Activated T-helper 1 cell treated with anti-CD3 and anti-CD28 coated beads, Interleukin-12 subunit alpha, Interleukin-12 subunit beta, Interleukin-2, Interleukin-4 antibody, amounts not matched to agents 30 ng/mL and 10 ng/mL and 1 ng/mL, durations not matched to agents 14 hours and 24 hours and 36 hours (primary cell): ENCODE measurements around the gene RPRM. TPM values are rescaled to one million over a fixed set of nuclear protein-coding genes. Genes with fewer than 3 reads are reported as not detected.

Experiments
- DNase-seq: peaks from one replicate; pipeline ENCODE4 v3.0.0; 2021; ENCODE audit warnings: low spot score
- H3K27ac Mint-ChIP-seq: one replicate; pipeline ENCODE4 v1.8.0; 2021; ENCODE audit warnings: mild to moderate bottlenecking, mixed read lengths
- H3K27me3 Mint-ChIP-seq: one replicate; pipeline ENCODE4 v1.8.0; 2022; ENCODE audit warnings: mild to moderate bottlenecking, moderate library complexity, mixed read lengths; ENCODE audit not compliant: insufficient read depth
- H3K36me3 Mint-ChIP-seq: one replicate; pipeline ENCODE4 v1.8.0; 2021; ENCODE audit warnings: low read depth, mixed read lengths
- H3K4me1 Mint-ChIP-seq: one replicate; pipeline ENCODE4 v1.8.0; 2021; ENCODE audit warnings: low read depth, mixed read lengths
- H3K4me3 Mint-ChIP-seq: one replicate; pipeline ENCODE4 v1.8.0; 2021; ENCODE audit warnings: mild to moderate bottlenecking, moderate library complexity, mixed read lengths
- H3K9me3 Mint-ChIP-seq: one replicate; pipeline ENCODE4 v1.8.0; 2021; ENCODE audit warnings: mixed read lengths
- intact Hi-C: fragments of 100-400 bp; cut with micrococcal nuclease; formaldehyde crosslinking; loops from one replicate; pipeline ENCODE4 v1.15.1; 2024
- total RNA-seq: library from RNA; stranded (reverse); gene quantifications from 2 replicates; pipeline ENCODE4 v1.2.3, GENCODE V29; 2022

The RPRM gene
- total RNA-seq, 1 donor from 2014 or later = not detected

GRCh38 chr2:153477636-153478288 is 800 bp downstream of the RPRM start:
- peaks cover 11% of the 10 kb centered on the region for H3K4me1 Mint-ChIP-seq
- H3K4me3 Mint-ChIP-seq = peak overlapping the region; percentile 74
- intact Hi-C loops = loop anchor here (2.0 to 5.0 kb wide), 3 partner anchors 315 to 551 kb away; partner anchors contain the start of gene GALNT13
- H3K9me3 Mint-ChIP-seq = no peaks in the 10 kb centered on the region
- no peaks in the 10 kb centered on the region for H3K36me3 Mint-ChIP-seq
- H3K27me3 Mint-ChIP-seq = peaks cover 61% of the 10 kb centered on the region
- no peak for DNase-seq
- peak overlapping the region; percentile 62 for H3K27ac Mint-ChIP-seq

GRCh38 chr2:153476816-153477635 is 1.5 kb downstream of the RPRM start:
- Mint-ChIP-seq H3K27ac (no peak overlapping the region), H3K9me3 (no peaks in the 10 kb centered on the region), H3K4me1 (peaks cover 11% of the 10 kb centered on the region), H3K4me3 (no peak overlapping the region), H3K27me3 (peaks cover 56% of the 10 kb centered on the region), H3K36me3 (no peaks in the 10 kb centered on the region)
- DNase-seq = no peak
- intact Hi-C loops = loop anchor here (5.0 kb wide), 2 partner anchors 315 to 395 kb away; partner anchors contain the start of gene GALNT13

GRCh38 chr2:153476491-153476815 is 2.1 kb downstream of the RPRM start:
- Mint-ChIP-seq H3K4me1 (peaks cover 11% of the 10 kb centered on the region), H3K9me3 (no peaks in the 10 kb centered on the region), H3K27me3 (peaks cover 54% of the 10 kb centered on the region), H3K4me3 (no peak overlapping the region), H3K36me3 (no peaks in the 10 kb centered on the region), H3K27ac (no peak overlapping the region)
- intact Hi-C loops = loop anchor here (5.0 kb wide), 2 partner anchors 314 to 396 kb away; partner anchors contain the start of gene GALNT13
- DNase-seq = no peak

GRCh38 chr2:153474876-153475435 is 3.6 kb downstream of the RPRM start:
- Mint-ChIP-seq H3K4me3 (no peak overlapping the region), H3K4me1 (peaks cover 11% of the 10 kb centered on the region), H3K27me3 (peaks cover 47% of the 10 kb centered on the region), H3K27ac (no peak overlapping the region), H3K9me3 (no peaks in the 10 kb centered on the region), H3K36me3 (no peaks in the 10 kb centered on the region)
- intact Hi-C loops = loop anchor here (5.0 kb wide), 2 partner anchors 313 to 397 kb away; partner anchors contain the start of gene GALNT13
- no peak for DNase-seq

GRCh38 chr2:153474407-153474806 is 4.2 kb downstream of the RPRM start:
- Mint-ChIP-seq H3K4me3 (no peak overlapping the region), H3K9me3 (no peaks in the 10 kb centered on the region), H3K4me1 (peaks cover 11% of the 10 kb centered on the region), H3K27me3 (peaks cover 43% of the 10 kb centered on the region), H3K36me3 (no peaks in the 10 kb centered on the region), H3K27ac (no peak overlapping the region)
- no peak for DNase-seq
- intact Hi-C loops = no loop called here

- no peaks in the 10 kb centered on the region for H3K4me1 Mint-ChIP-seq
- no peak for DNase-seq
- intact Hi-C loops = no loop called here
- H3K4me3 Mint-ChIP-seq = no peak overlapping the region
- no peak overlapping the region for H3K27ac Mint-ChIP-seq
- H3K9me3 Mint-ChIP-seq = no peaks in the 10 kb centered on the region
- H3K27me3 Mint-ChIP-seq = peaks cover 16% of the 10 kb centered on the region
- no peaks in the 10 kb centered on the region for H3K36me3 Mint-ChIP-seq
Measured at GRCh38 chr2:153470867-153471266, 7.7 kb downstream of the RPRM start.

- no peaks in the 10 kb centered on the region for H3K27me3 Mint-ChIP-seq
- intact Hi-C loops = no loop called here
- no peaks in the 10 kb centered on the region for H3K4me1 Mint-ChIP-seq
- H3K27ac Mint-ChIP-seq = no peak overlapping the region
- H3K9me3 Mint-ChIP-seq = no peaks in the 10 kb centered on the region
- no peak overlapping the region for H3K4me3 Mint-ChIP-seq
- H3K36me3 Mint-ChIP-seq = no peaks in the 10 kb centered on the region
- no peak for DNase-seq
Measured at GRCh38 chr2:153464395-153464794, 14.2 kb downstream of the RPRM start.

GRCh38 chr2:153462338-153462859 is 16.2 kb downstream of the RPRM start:
- no peaks in the 10 kb centered on the region for H3K9me3 Mint-ChIP-seq
- H3K36me3 Mint-ChIP-seq = no peaks in the 10 kb centered on the region
- H3K4me3 Mint-ChIP-seq = no peak overlapping the region
- no peak overlapping the region for H3K27ac Mint-ChIP-seq
- intact Hi-C loops = no loop called here
- DNase-seq = no peak
- H3K27me3 Mint-ChIP-seq = no peaks in the 10 kb centered on the region
- no peaks in the 10 kb centered on the region for H3K4me1 Mint-ChIP-seq

- intact Hi-C loops = no loop called here
- no peak overlapping the region for H3K27ac Mint-ChIP-seq
Measured at GRCh38 chr2:153461453-153461852, 17.1 kb downstream of the RPRM start.

GRCh38 chr2:153455861-153456260 is 22.7 kb downstream of the RPRM start:
- Mint-ChIP-seq H3K27ac (no peak overlapping the region), H3K9me3 (no peaks in the 10 kb centered on the region), H3K36me3 (no peaks in the 10 kb centered on the region), H3K4me1 (no peaks in the 10 kb centered on the region), H3K4me3 (no peak overlapping the region), H3K27me3 (no peaks in the 10 kb centered on the region)
- intact Hi-C loops = no loop called here
- no peak for DNase-seq

More at GRCh38 chr2:153461453-153461852, 17.1 kb downstream of the RPRM start:
- no peak for DNase-seq
- no peaks in the 10 kb centered on the region for H3K36me3 Mint-ChIP-seq
- no peaks in the 10 kb centered on the region for H3K9me3 Mint-ChIP-seq
- no peaks in the 10 kb centered on the region for H3K4me1 Mint-ChIP-seq
- no peak overlapping the region for H3K4me3 Mint-ChIP-seq
- no peaks in the 10 kb centered on the region for H3K27me3 Mint-ChIP-seq

GRCh38 chr2:153455403-153455802 is 23.2 kb downstream of the RPRM start:
- Mint-ChIP-seq H3K27me3 (no peaks in the 10 kb centered on the region), H3K27ac (no peak overlapping the region), H3K9me3 (no peaks in the 10 kb centered on the region), H3K4me1 (no peaks in the 10 kb centered on the region), H3K36me3 (no peaks in the 10 kb centered on the region), H3K4me3 (no peak overlapping the region)
- no peak for DNase-seq
- intact Hi-C loops = no loop called here

- Mint-ChIP-seq H3K36me3 (no peaks in the 10 kb centered on the region), H3K27ac (no peak overlapping the region), H3K4me1 (no peaks in the 10 kb centered on the region), H3K9me3 (no peaks in the 10 kb centered on the region), H3K27me3 (peaks cover 2% of the 10 kb centered on the region), H3K4me3 (no peak overlapping the region)
- intact Hi-C loops = no loop called here
- no peak for DNase-seq
Measured at GRCh38 chr2:153451611-153452010, 27.0 kb downstream of the RPRM start.

GRCh38 chr2:153443106-153443505 is 35.5 kb downstream of the RPRM start:
- intact Hi-C loops = no loop called here
- no peaks in the 10 kb centered on the region for H3K4me1 Mint-ChIP-seq
- H3K4me3 Mint-ChIP-seq = no peak overlapping the region
- no peaks in the 10 kb centered on the region for H3K36me3 Mint-ChIP-seq
- DNase-seq = no peak
- no peak overlapping the region for H3K27ac Mint-ChIP-seq
- no peaks in the 10 kb centered on the region for H3K27me3 Mint-ChIP-seq
- H3K9me3 Mint-ChIP-seq = peaks cover 23% of the 10 kb centered on the region
